ENCODE measurements around the gene COL4A1.

Gene COL4A1

DNA sequence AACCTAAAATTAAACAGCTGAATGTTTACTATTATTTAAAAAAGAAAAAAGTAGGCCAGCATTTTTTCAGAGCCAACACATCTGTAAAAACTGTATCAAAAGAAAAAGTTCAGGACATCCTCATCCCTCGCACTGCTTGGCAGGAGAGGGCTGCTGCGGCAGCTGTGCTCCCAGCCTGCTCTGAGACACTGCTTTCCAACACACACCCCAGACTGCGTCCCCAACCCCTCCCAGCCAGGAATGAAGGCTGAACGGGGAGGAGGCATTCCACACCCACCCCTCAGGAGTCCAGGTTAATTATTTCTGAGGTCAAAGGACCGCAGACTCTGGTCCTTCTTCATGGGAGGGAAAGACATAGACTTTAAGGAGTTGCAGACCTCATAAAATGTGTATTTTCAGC, 43.1 kb downstream of the COL4A1 start:
- TF ChIP-seq, protein P1, sequence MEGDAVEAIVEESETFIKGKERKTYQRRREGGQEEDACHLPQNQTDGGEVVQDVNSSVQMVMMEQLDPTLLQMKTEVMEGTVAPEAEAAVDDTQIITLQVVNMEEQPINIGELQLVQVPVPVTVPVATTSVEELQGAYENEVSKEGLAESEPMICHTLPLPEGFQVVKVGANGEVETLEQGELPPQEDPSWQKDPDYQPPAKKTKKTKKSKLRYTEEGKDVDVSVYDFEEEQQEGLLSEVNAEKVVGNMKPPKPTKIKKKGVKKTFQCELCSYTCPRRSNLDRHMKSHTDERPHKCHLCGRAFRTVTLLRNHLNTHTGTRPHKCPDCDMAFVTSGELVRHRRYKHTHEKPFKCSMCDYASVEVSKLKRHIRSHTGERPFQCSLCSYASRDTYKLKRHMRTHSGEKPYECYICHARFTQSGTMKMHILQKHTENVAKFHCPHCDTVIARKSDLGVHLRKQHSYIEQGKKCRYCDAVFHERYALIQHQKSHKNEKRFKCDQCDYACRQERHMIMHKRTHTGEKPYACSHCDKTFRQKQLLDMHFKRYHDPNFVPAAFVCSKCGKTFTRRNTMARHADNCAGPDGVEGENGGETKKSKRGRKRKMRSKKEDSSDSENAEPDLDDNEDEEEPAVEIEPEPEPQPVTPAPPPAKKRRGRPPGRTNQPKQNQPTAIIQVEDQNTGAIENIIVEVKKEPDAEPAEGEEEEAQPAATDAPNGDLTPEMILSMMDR (conservative IDR thresholded peaks at IDR 0.05): no peak
- H3K27ac ChIP-seq: no peak overlapping the region

DNA sequence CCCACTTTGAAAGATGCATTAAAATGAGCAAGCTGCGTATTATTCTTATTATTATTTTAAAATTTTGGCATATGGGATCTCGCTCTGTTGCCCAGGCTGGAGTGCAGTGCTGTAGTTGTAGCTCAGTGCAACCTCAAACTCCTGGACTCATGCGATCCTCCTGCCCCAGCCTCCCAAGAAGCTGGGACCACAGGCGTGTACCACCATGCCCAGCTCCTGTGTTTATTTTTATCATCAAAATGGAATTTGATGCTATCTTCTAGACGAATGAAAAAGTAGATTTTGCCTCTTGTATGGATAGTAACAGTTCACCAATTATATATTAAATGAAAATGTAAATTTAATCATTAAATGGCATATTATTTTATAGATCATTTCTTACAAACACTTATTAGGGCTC, 43.6 kb downstream of the COL4A1 start:
- no peak overlapping the region for H3K27ac ChIP-seq
- TF ChIP-seq, protein P1 (conservative IDR thresholded peaks at IDR 0.05): no peak

DNA sequence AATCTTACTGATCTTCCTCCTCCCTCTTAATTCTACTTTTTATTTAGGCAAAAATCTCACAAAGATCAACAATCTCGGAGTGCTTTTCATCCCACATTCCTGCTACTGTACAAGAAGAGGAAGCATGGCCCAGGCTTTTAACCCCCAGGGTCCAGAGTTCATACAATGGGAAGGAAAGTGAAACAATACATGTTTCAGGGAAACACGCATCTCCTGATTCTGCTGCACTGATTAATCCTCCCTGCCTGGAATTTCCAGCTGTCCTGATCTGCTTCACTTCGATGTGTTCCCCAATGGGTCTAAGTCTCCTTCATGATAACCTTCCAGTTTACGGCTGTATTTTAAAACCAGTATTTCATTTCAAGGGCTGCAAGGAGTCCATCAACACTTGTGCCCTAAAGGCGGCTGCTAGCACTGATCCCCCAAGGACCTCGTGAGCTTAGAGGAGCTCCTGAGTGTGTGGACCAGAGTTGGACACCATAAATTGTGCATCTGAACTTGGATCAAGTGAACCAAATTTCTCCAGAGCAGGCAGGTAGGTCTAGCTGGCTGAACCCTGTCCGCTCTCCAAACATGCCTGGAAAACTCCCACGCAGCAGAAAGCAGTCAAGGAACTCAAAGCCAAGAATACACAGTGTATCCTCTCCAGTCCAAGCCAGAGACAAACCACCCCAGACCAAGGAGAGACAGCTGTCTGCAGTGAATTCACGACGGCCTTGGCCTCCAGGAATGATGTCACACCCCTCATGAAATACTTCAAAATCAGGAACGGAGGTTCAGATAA, 44.3 kb downstream of the COL4A1 start:
- TF ChIP-seq, protein P1 (conservative IDR thresholded peaks at IDR 0.05): no peak

DNA sequence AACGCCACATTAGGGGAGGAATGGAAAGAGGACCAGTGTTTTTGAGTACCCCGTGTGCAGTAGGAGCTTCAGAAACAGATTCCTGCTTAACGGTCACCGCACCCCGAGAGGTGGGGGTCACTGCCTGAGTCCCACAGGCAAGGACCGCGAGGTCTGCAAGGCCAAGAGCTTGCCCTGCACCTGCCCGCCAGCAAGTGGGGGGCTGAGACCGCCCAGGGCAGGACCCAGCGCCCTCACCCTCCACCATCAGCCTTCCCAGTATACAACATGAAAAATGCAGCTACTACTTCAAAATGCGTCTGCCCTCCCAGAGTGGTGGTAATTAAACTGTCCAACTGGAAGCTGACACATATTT, 44.9 kb downstream of the COL4A1 start:
- TF ChIP-seq, protein P1 (conservative IDR thresholded peaks at IDR 0.05): no peak
- no peak overlapping the region for H3K27ac ChIP-seq

More for the DNA sequence above, 44.3 kb downstream of the COL4A1 start:
- no peak overlapping the region for H3K27ac ChIP-seq

DNA sequence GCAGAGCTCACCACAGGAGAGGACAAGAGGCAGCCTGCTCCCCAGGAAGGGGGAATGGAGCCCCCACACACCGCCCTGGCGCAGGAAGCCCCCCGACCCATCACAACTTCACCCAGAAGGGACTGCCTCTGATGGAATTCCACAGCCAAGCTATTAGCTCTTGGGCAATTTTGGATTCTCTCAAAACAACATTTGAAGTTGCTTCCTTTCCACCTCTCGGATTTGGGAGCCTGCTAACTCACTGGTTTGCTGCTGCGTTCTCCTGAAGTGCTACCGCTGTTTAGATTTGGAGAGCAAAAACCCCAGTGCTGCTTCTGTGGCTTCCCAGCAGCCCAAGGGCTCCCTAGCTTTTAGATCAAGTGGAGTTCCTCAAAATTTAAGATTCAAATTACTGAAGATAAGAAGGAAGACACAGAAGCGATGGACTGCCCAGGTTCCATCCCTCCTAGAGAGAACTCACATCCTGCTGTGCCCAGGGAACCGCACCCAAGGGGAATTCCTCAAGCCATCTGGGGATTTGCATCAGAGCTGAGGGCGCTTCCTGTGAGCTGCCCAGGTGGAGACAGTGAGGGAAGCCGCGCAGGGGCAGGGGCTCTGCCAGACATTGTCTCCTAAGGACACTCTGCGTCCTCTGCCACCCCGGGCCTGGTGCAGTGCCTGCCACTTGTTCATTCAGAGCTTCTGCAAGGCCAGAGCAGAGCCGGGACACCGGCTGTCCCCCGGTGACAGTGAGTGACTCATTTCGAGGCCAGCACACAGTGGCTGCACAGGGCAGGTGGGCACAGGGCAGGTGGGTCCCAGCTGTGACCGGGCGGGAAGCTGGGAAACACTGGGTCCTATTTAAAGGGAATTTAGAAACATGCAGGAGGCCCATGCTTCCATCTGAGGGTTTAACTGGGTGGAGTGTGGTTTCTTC, 45.5 kb downstream of the COL4A1 start:
- TF ChIP-seq, protein P1 (conservative IDR thresholded peaks at IDR 0.05): no peak
- no peak overlapping the region for H3K27ac ChIP-seq

DNA sequence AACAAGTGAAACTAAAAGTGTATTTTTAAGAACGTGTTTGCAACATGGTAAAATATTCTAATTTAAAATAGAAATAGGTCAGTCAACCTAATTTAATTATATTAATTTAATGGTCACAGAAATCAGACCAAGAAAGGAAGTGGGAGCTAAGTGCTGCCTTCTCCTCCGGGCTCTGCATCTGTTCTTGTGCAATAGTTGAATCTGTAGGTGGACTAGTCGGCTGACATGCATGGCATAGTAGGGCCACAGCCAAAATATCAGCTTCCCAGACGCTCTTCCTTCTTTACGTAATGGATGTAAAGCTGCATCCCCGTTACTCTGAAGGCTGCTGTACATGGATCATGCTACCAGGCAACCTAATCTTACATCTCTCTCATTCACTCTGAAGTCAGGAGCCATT, 47.3 kb downstream of the COL4A1 start:
- TF ChIP-seq, protein P1 (conservative IDR thresholded peaks at IDR 0.05): no peak
- no peak overlapping the region for H3K27ac ChIP-seq

DNA sequence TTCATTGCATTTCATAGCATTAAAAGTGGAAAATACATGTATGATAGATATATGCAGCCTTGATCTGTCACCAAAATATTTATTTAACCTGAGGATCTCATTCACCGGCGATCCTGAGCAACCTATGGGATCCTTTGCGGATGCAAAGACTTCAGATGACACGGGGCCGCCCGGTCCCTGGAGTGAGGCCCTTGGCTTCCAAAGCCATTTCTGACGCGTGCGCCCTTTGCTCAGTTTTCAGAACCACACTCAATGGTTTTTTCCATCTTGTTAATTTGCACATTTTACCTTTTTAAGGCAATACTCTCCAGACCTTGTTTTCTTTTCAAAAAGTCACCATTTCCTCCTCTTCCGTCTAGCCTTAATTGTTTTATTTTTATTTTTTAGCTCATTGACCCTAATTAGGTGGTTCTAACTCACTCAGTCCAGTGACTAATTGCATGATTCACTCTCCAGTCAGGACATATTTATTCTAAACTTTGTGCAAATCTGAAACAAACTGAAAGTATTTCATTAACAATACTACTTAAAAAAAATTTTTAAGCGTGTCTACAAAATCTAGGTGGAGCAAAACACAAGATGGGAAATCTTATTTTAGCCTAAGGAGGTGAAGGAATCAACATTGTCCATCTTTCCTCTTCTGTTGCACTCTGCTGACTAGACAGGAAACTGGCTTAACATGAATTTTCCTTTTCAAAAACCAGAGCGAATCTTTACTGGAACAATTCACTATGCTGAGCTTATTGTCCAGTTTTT, 47.9 kb downstream of the COL4A1 start:
- TF ChIP-seq, protein P1 (conservative IDR thresholded peaks at IDR 0.05): no peak
- H3K27ac ChIP-seq: no peak overlapping the region

All from VCaP (cell line).